Measurements from ENCODE around the gene PTCH1. TPM values are rescaled to one million over a fixed set of nuclear protein-coding genes. Genes with fewer than 3 reads are reported as not detected.
A peak's percentile ranks its signal among the peaks of the same experiment; 100 is the strongest.

PTCH1 gene
- total RNA-seq, 1 experiment from 2014 or later = 33.4 TPM

DNA sequence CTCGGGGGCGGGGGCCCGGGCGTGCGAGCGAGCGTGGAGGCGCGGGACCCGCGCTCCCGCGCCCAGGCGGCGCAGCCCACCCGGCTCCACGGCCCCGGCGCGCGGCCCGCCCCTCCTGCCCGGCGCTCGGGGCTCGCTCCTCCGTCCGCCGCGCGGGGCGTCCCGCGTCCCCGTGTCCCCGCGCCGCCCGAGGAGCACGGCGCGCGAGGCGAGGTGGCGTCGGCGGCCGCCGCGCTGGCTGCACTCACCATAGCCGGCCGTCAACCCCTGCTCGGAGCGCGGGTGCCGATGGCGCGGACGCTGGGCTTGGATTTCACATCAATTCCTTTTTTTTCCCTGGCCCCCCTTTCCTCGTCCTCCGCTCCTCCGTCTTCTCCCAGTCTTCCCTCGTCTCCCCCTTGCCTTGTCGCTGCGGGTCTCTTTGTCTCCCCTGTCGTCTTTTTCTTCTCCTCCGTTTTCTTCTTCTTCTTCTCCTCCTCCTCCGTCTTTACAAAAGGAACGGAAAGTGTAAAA, 494 bp downstream of the PTCH1 start:
- Histone ChIP-seq H3K4me2 (peak overlapping the region; percentile 100), H3K36me3 (ENCODE audit: low read depth) (no peaks in the 10 kb centered on the region), H3K4me3 (peak overlapping the region; percentile 95), H3F3A (ENCODE audit: insufficient read depth, low read depth) (peaks cover 17% of the 10 kb centered on the region; the same call in 1 of the 2 replicates), H3K9me2 (ENCODE audit: insufficient read depth) (no peaks in the 10 kb centered on the region), H3K79me2 (ENCODE audit: low read depth) (peaks cover 17% of the 10 kb centered on the region), H4K20me1 (ENCODE audit: insufficient read depth) (no peaks in the 10 kb centered on the region), H2AFZ (peak overlapping the region; percentile 99), H3K27me3 (ENCODE audit: insufficient read depth, low read depth) (peaks cover 24% of the 10 kb centered on the region), H3K27ac (no peak overlapping the region), H3K9me3 (ENCODE audit: insufficient read depth, low read depth) (peaks cover 8% of the 10 kb centered on the region; the same call in 1 of the 2 replicates), H3K4me1 (replicated peaks; ENCODE audit: insufficient read depth) (peaks cover 12% of the 10 kb centered on the region; the same call in 1 of the 2 replicates)
- intact Hi-C loops (cut with micrococcal nuclease; ENCODE audit: unreplicated experiment) = loop anchor here (10.0 kb wide), 1 partner anchor 209 kb away; no protein-coding TSS in a partner anchor
- no peak for TF ChIP-seq EZH2 (IDR thresholded peaks at IDR 0.05; ENCODE audit: low read depth)
- TF ChIP-seq CTCF (conservative IDR thresholded peaks at IDR 0.05) = no peak
- DNase-seq = no peak
- ChIA-PET POLR2A (ENCODE audit: unreplicated experiment) (interaction anchor here (0.6 kb wide), 1 partner anchor 232 kb away, joined by 8 read pairs; no protein-coding TSS in a partner anchor), CTCF (no interaction called here)
- no TSS peak for BruUV-seq (replicated peaks)

DNA sequence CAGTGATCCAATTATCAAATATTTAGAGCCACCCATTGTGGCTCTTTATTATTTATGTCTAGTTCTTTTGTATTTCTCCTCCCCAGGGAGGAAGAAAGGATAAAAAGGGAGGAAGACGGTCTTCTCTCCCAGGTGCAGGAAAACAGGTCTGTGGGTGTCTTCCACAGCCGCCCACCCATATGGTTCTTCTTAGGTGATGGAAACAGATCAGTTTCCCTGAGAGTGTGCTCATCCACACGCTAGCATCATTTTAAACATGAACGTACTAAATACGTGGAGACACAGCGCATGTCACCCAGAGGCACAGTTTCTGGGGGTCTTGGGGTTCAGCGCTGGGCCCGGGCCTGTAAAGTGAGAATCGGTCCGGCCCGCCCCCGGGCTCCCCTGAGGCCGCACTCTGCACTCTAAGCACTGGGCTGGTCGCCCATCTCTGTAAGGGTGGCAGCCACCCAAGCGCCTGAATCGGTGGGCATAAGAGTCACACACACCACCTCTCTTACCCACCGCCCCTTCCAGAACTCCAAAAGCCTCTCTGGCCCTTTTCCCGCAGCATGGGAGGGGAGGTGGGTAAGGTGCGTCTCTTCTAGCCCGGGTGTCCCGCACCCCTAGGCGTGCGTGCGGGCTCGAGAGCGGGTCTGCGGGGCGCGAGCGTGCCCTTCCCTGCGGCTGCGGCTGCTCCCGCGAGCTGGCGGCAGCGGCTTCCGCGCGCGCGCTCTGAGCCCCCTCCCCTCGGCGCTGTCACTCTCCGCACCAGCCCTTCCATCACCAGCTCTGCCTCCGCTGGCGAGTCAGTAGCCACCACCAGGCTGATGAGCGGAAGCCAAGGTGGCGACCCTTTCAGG, 1.3 kb downstream of the PTCH1 start:
- peaks cover 16% of the 10 kb centered on the region for H3K27me3 ChIP-seq (ENCODE audit: insufficient read depth, low read depth)
- ChIA-PET POLR2A (ENCODE audit: unreplicated experiment) (interaction anchor here (0.5 to 0.6 kb wide), 2 partner anchors 15 to 233 kb away, joined by 5 to 8 read pairs; no protein-coding TSS in a partner anchor), CTCF (no interaction called here)
- no peaks in the 10 kb centered on the region for H4K20me1 ChIP-seq (ENCODE audit: insufficient read depth)
- H3K4me1 ChIP-seq (replicated peaks; ENCODE audit: insufficient read depth) = peaks cover 12% of the 10 kb centered on the region; the same call in 1 of the 2 replicates
- H3K9me3 ChIP-seq (ENCODE audit: insufficient read depth, low read depth) = peaks cover 8% of the 10 kb centered on the region; the same call in 1 of the 2 replicates
- no TSS peak for BruUV-seq (replicated peaks)
- intact Hi-C loops (cut with micrococcal nuclease; ENCODE audit: unreplicated experiment) = loop anchor here (10.0 kb wide), 1 partner anchor 209 kb away; no protein-coding TSS in a partner anchor
- H3K4me3 ChIP-seq = peak overlapping the region; percentile 45; the same call in 1 of the 2 replicates
- peak overlapping the region; percentile 69 for H3K4me2 ChIP-seq
- no peak overlapping the region for H2AFZ ChIP-seq
- TF ChIP-seq EZH2 (IDR thresholded peaks at IDR 0.05; ENCODE audit: low read depth) = no peak
- no peak for DNase-seq
- H3K27ac ChIP-seq = no peak overlapping the region
- H3K36me3 ChIP-seq (ENCODE audit: low read depth) = no peaks in the 10 kb centered on the region
- peaks cover 17% of the 10 kb centered on the region for H3K79me2 ChIP-seq (ENCODE audit: low read depth)
- no peaks in the 10 kb centered on the region for H3K9me2 ChIP-seq (ENCODE audit: insufficient read depth)
- H3F3A ChIP-seq (ENCODE audit: insufficient read depth, low read depth) = peaks cover 18% of the 10 kb centered on the region; the same call in 1 of the 2 replicates

- DNase-seq = no peak
- no TSS peak for BruUV-seq (replicated peaks)
- intact Hi-C loops (cut with micrococcal nuclease; ENCODE audit: unreplicated experiment) = loop anchor here (10.0 kb wide), 1 partner anchor 210 kb away; no protein-coding TSS in a partner anchor
- 0 out of 2 replicates have a peak, but pooled peaks cover under 1% of the 10 kb centered on the region for H3K9me3 ChIP-seq (ENCODE audit: insufficient read depth, low read depth)
- H2AFZ ChIP-seq = no peak overlapping the region
- no peak overlapping the region for H3K27ac ChIP-seq
- peaks cover 12% of the 10 kb centered on the region; the same call in 1 of the 2 replicates for H3K4me1 ChIP-seq (replicated peaks; ENCODE audit: insufficient read depth)
- POLR2A ChIA-PET (ENCODE audit: unreplicated experiment) = interaction anchor here (0.8 kb wide), 1 partner anchor 44 kb away, joined by 5 read pairs; no protein-coding TSS in a partner anchor
- no peak for TF ChIP-seq EZH2 (IDR thresholded peaks at IDR 0.05; ENCODE audit: low read depth)
- no peak for TF ChIP-seq CTCF (conservative IDR thresholded peaks at IDR 0.05)
- H3K79me2 ChIP-seq (ENCODE audit: low read depth) = peaks cover 17% of the 10 kb centered on the region
- no peaks in the 10 kb centered on the region for H3K9me2 ChIP-seq (ENCODE audit: insufficient read depth)
- H3K36me3 ChIP-seq (ENCODE audit: low read depth) = no peaks in the 10 kb centered on the region
- H4K20me1 ChIP-seq (ENCODE audit: insufficient read depth) = no peaks in the 10 kb centered on the region
- H3K4me3 ChIP-seq = no peak overlapping the region
- no peak overlapping the region for H3K4me2 ChIP-seq
- H3K27me3 ChIP-seq (ENCODE audit: insufficient read depth, low read depth) = 0 out of 2 replicates have a peak, but pooled peaks cover 6% of the 10 kb centered on the region
- peaks cover 22% of the 10 kb centered on the region; the same call in 1 of the 2 replicates for H3F3A ChIP-seq (ENCODE audit: insufficient read depth, low read depth)
- CTCF ChIA-PET = interaction anchor here (0.6 kb wide), 1 partner anchor 806 kb away, joined by 6 read pairs; no protein-coding TSS in a partner anchor
Observed at GRCh38 chr9:95514342-95514741, 2.4 kb downstream of the PTCH1 start.

Data from PC-9 (cell line).